CMK (cell line): ENCODE results near the gene ZNF804A.
"Not testable (repeated sequence)": the region's sequence is repeated elsewhere in the genome, so short reads cannot be mapped to it uniquely, and the experiment has no call there.

ENCODE experiments used
- DNase-seq: peaks from one replicate; pipeline ENCODE4 v3.0.0-alpha.2; 2010; ENCODE audit warnings: low read depth

ZNF804A gene

GRCh38 chr2:184728411-184728810 is 130.1 kb downstream of the ZNF804A start:
- DNase-seq, result no peak

GRCh38 chr2:184729581-184729980 is 131.3 kb downstream of the ZNF804A start:
- no peak for DNase-seq

GRCh38 chr2:184730288-184730687 is 132.0 kb downstream of the ZNF804A start:
- no peak for DNase-seq

DNA sequence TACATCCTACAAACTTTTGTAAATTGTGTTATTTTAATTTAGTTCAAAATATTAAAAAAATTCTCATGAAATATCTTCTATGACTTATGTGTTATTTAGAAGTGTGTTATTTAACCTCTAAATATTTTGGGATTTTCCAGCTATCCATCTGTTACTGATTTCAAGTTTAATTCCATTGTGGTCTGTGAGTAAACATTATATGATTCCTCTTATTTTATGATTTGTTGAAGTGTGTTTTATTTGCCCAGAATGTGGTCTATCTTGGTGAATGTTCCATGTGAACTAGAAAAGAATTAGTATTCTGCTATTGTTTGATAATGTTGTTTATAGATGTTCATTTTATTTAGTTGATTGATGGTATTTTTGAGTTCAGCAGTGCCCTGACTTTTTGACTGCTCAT is 136.0 kb downstream of the ZNF804A start:
- no peak for DNase-seq

GRCh38 chr2:184735611-184736010 is 137.3 kb downstream of the ZNF804A start:
- no peak for DNase-seq

DNA sequence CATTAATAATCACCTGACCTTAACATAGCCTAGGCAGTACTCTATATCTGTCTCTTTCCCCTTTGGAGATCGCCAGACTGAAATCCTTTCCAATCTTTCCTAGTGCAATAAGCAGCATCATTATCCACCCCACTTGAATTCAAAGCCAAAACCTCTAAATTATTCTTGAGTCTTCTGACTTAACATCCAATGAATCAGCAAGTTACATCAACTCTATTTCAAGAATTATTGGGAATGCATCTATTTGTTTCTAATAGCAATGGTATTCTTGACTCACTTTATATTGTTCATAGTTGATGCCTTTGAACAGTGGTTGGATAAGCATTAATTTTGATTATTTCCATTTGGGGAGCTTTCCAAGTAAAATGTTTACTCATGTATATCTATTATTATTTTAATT is 144.8 kb downstream of the ZNF804A start:
- no peak for DNase-seq

DNA sequence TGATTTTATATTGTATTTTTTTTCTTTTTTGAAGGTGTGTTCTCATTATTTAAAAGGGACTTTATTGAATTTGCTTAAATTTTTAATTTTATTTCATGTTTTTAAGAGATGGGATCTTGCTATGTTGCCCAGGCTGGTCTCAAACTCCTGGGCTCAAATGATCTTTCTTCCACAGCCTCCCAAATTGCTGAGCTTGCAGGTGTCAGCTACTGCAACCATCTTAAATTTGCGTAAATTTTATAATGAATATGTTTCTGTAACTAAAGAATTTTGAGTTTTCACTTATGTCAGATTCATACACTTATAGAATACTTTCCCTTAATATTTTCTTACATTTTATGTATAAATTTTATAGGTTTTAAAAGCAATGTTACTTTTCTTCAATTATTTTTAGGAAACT is 157.8 kb downstream of the ZNF804A start:
- DNase-seq, result no peak

- no peak for DNase-seq
Observed at GRCh38 chr2:184756885-184757284, 158.6 kb downstream of the ZNF804A start.

- not testable (repeated sequence) for DNase-seq
Observed at GRCh38 chr2:184759557-184760255, 161.4 kb downstream of the ZNF804A start.

- DNase-seq, result no peak
Observed at GRCh38 chr2:184760931-184761330, 162.6 kb downstream of the ZNF804A start.

GRCh38 chr2:184765112-184765895 is 167.0 kb downstream of the ZNF804A start:
- no peak for DNase-seq

DNA sequence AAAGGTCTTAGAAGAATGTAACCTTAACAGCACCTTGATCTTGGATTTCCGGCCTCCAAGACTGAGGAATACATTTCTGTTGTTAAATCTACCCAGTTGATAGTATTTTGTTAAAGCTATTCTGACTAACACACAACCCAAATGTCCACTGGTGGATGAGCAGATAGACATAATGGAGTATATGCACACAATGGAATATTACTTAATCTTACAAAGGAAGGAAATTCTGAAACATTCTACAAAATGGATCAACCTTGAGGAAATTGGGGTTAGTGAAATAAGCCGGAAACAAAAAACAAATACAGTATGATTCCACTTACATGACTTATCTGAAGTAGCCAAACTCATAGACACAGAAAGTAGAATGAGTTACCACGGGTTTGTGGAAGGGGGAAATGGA is 168.7 kb downstream of the ZNF804A start:
- DNase-seq, result no peak

GRCh38 chr2:184769023-184769422 is 170.7 kb downstream of the ZNF804A start:
- no peak for DNase-seq

GRCh38 chr2:184769686-184770085 is 171.4 kb downstream of the ZNF804A start:
- no peak for DNase-seq

GRCh38 chr2:184779777-184780176 is 181.4 kb downstream of the ZNF804A start:
- no peak for DNase-seq

- no peak for DNase-seq
Observed at GRCh38 chr2:184780384-184780783, 182.1 kb downstream of the ZNF804A start.

DNA sequence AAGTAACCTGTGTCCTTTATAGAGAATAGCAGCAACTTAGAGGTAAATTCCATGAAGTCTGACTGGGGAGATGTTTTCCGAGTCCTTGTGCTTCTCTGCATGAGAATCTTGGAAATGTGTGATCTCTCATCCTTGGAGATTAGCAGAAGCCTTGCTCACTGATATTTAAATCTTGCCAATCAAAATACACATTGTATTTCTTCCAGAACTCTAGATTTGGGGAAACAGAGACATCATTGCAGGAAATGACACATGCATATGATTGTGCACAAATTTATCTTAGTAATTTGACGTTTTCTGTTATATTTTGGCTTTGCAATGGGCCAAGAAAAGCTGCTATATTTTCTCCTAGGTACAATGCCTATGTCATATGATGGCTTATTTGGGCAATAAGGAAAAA is 182.6 kb downstream of the ZNF804A start:
- DNase-seq, result no peak

DNA sequence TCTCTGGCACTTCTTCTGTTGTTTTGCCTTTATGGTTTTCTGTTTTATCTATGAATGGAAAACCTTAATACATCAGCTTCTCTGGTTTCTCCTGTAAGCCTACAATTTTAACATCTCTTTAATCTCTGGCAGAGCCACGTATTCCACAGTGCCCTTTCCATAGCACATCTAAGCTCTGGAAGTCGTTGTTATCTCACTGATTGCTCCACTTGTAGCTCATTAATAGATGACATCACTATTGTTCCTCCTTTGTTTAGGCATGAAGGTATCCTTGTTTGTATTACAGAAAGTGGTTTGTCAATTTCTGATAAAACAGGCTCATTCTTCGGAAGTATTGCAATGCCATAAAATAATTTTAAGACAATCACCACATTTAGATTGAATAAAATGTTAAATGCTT is 185.2 kb downstream of the ZNF804A start:
- DNase-seq, result no peak

- no peak for DNase-seq
Observed at GRCh38 chr2:184793176-184793575, 194.8 kb downstream of the ZNF804A start.

DNA sequence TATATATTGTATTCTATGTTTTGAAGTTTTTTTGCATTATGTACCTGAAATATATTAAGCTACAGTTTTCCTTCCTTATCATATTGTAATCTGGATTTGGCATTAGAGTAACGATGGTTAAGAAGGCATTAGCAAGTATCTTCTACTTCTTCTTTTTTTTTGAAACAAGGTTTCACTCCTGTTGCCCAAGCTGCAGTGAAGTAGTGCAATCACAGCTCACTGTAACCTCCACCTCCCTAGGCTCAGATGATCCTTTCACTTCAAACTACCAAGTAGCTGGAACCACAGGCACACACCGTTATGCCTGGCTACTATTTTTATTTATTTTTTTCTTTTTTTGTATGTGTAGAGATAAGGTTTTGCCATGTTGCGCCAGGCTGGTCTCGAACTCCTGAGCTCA is 201.1 kb downstream of the ZNF804A start:
- DNase-seq, result no peak

- no peak for DNase-seq
Observed at GRCh38 chr2:184814421-184814820, 216.1 kb downstream of the ZNF804A start.

GRCh38 chr2:184815824-184816223 is 217.5 kb downstream of the ZNF804A start:
- DNase-seq, result no peak

DNA sequence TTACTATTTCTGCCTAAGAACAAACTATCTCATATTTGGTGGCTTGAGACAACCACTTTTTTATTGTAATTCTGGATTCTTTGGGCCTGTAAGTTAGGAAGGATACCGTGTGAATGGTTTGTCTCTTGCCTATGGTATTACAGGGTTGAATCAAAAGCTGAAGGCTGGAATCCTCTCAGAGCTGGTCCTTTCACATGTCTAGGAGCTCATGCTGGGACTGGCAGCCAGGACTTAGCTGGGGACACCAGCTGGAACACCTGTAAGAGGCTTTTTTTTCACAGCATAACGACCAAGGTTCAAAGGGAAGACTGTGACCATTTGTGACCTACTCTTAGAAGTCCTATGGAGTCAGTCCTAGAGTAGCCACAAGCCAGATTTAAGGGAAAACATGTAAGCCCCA is 226.3 kb downstream of the ZNF804A start:
- DNase-seq, result no peak

DNA sequence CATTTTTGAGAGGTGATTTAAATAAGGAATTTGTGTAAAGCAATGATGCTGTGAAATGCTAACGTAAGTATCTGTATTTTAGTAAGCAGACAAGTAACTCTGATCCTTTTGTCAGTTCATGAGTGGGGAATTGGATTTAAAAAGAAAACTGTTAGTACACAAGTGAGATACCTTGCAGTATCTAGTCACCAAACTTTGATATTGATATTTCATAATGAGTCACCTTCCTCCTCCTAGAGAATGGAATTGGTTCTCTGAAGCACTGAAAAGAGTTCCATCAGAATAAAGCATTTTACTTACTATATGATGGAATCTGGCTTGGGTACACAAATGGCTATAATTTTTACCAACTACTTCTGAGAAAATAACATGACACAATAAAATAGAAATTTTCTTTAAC is 232.2 kb downstream of the ZNF804A start:
- no peak for DNase-seq
